Epithelial cell of proximal tubule (primary cell): ENCODE data around the gene PGAP2. TPM values are rescaled to one million over a fixed set of nuclear protein-coding genes. Genes with fewer than 3 reads are reported as not detected.
"Not testable (repeated sequence)": the region's sequence is repeated elsewhere in the genome, so short reads cannot be mapped to it uniquely, and the experiment has no call there.

Experiments used
- DNase-seq: peaks from one replicate; pipeline ENCODE4 v3.0.0-alpha.2; 2011; ENCODE audit warnings: low read depth
- H3K4me3 ChIP-seq: 2 replicates; pipeline ENCODE4 v1.5.1; 2011; ENCODE audit warnings: low read depth, mild to moderate bottlenecking, low read length
- CTCF ChIP-seq: conservative IDR thresholded peaks from 2 replicates; pipeline ENCODE4 v1.5.1; 2012; ENCODE audit warnings: low read depth, mild to moderate bottlenecking, low read length
- total RNA-seq: library from RNA; depleted of rRNA; stranded (reverse); fragments of >200 nt; gene quantifications from 2 replicates; pipeline ENCODE4 v1.2.3, GENCODE V29; 2015

The PGAP2 gene
- total RNA-seq, 1 donor from 2014 or later: 14.1 TPM

- peak; percentile 52 for DNase-seq
- TF ChIP-seq CTCF: peak; percentile 70
- peak overlapping the region; percentile 90 for H3K4me3 ChIP-seq
These were observed 682 bp downstream of the PGAP2 start for GRCh38 chr11:3808861-3809623.

- no peak for DNase-seq
- TF ChIP-seq CTCF: no peak
- H3K4me3 ChIP-seq: no peak overlapping the region
These were observed 1.2 kb downstream of the PGAP2 start for GRCh38 chr11:3809624-3809928.

DNA sequence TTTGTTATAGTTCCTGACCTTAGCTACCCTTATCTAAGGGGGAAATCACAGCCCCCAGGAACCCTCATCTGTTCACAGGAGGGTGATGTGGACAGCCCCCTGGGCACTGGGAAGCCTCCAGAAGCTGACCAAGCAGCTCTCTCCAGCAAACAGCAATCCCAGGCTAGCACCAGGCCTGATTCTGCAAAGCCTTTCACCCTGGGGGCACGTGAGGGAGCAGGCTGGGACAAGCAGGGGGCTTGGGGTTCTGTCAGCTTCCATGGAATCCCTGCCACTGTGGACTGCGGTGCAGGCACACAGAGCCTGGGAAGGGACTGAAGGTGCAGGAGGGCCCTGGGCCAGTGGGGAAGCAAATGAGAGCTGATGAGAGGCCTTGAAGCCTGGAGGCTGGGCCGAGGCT is 2.1 kb downstream of the PGAP2 start:
- H3K4me3 ChIP-seq: no peak overlapping the region
- no peak for DNase-seq
- no peak for TF ChIP-seq CTCF

- no peak for TF ChIP-seq CTCF
- no peak overlapping the region for H3K4me3 ChIP-seq
- DNase-seq: no peak
These were observed 2.6 kb downstream of the PGAP2 start for GRCh38 chr11:3810951-3811350.

GRCh38 chr11:3814832-3815231 is 6.5 kb downstream of the PGAP2 start:
- H3K4me3 ChIP-seq, DNase-seq: not testable (repeated sequence)

- no peak for DNase-seq
- no peak overlapping the region for H3K4me3 ChIP-seq
These were observed 7.5 kb downstream of the PGAP2 start for GRCh38 chr11:3815845-3816244.

GRCh38 chr11:3816673-3817072 is 8.3 kb downstream of the PGAP2 start:
- no peak for TF ChIP-seq CTCF
- DNase-seq: no peak
- H3K4me3 ChIP-seq: no peak overlapping the region

More at GRCh38 chr11:3815845-3816244, 7.5 kb downstream of the PGAP2 start:
- TF ChIP-seq CTCF: no peak
